ENCODE results near the gene ARHGEF7. TPM values are rescaled to one million over a fixed set of nuclear protein-coding genes. Genes with fewer than 3 reads are reported as not detected.
A peak's percentile ranks its signal among the peaks of the same experiment; 100 is the strongest.

ARHGEF7 gene
- total RNA-seq, 1 donor from 2014 or later: 57.5 TPM

DNA sequence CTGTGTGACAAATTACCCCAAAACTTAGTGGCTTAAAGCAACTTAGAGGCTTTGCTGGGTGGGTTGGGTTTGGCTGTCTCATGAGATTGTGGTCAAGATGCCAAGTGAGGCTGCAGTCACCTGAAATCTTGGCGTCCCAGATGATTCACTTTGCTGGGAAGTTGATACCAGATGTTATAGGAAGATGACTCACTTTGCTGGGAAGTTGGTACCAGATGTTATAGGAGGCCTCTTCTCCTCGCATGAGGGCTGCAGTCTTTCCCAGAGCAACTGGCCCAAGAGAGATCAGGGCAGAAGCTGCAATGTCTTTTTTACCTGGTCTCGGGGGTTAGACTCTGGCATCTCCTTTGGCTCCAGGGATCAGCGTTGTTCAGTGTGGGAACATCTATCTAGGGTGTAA lies 222.1 kb downstream of the ARHGEF7 start:
- no peak overlapping the region for H3K27ac ChIP-seq
- no peaks in the 10 kb centered on the region for H3K4me1 ChIP-seq
- no peak overlapping the region for H3K4me3 ChIP-seq
- H3K36me3 ChIP-seq: no peaks in the 10 kb centered on the region
- intact Hi-C loops (cut with DNase I): no loop called here
- TF ChIP-seq POLR2A (IDR thresholded peaks at IDR 0.05) (no peak), POLR2AphosphoS5 (IDR thresholded peaks at IDR 0.05; ENCODE audit: insufficient read depth in 1 of 2, low read depth in 1 of 2) (no peak)
- TF ChIP-seq, protein P1, sequence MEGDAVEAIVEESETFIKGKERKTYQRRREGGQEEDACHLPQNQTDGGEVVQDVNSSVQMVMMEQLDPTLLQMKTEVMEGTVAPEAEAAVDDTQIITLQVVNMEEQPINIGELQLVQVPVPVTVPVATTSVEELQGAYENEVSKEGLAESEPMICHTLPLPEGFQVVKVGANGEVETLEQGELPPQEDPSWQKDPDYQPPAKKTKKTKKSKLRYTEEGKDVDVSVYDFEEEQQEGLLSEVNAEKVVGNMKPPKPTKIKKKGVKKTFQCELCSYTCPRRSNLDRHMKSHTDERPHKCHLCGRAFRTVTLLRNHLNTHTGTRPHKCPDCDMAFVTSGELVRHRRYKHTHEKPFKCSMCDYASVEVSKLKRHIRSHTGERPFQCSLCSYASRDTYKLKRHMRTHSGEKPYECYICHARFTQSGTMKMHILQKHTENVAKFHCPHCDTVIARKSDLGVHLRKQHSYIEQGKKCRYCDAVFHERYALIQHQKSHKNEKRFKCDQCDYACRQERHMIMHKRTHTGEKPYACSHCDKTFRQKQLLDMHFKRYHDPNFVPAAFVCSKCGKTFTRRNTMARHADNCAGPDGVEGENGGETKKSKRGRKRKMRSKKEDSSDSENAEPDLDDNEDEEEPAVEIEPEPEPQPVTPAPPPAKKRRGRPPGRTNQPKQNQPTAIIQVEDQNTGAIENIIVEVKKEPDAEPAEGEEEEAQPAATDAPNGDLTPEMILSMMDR (IDR thresholded peaks at IDR 0.05): no peak
- H3K27me3 ChIP-seq: no peaks in the 10 kb centered on the region
- peak; percentile 20 to 55 for DNase-seq (ENCODE audit: extremely low spot score in 2 of 2)
- H3K9me3 ChIP-seq: no peaks in the 10 kb centered on the region

DNA sequence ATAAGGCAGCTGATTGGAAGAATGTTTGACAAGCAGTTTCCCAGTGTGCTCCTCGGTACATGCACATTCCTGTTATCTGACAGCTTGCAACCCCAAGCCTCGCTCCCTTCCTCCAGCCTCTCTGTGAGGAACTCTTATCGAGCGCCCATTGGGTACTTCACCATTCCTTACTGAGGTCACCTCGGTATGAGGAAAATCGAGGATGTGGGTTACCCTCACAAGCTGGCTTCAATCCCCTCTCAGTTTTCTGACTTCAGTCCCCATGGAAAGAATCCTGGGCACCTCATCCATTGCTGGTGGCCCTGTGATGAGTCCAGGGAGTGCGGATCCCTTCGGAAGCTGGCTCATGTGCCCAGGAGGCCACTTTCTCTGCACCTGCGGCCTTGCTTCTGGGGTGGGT lies 222.6 kb downstream of the ARHGEF7 start:
- DNase-seq (ENCODE audit: extremely low spot score in 2 of 2): peak; percentile 58 to 62
- TF ChIP-seq POLR2AphosphoS5 (IDR thresholded peaks at IDR 0.05; ENCODE audit: insufficient read depth in 1 of 2, low read depth in 1 of 2) (no peak), POLR2A (IDR thresholded peaks at IDR 0.05) (no peak)
- TF ChIP-seq, protein P1 (IDR thresholded peaks at IDR 0.05): no peak
- no peaks in the 10 kb centered on the region for H3K36me3 ChIP-seq
- intact Hi-C loops (cut with DNase I): no loop called here
- H3K9me3 ChIP-seq: no peaks in the 10 kb centered on the region
- no peak overlapping the region for H3K27ac ChIP-seq
- H3K4me3 ChIP-seq: no peak overlapping the region
- H3K4me1 ChIP-seq: no peaks in the 10 kb centered on the region
- no peaks in the 10 kb centered on the region for H3K27me3 ChIP-seq

DNA sequence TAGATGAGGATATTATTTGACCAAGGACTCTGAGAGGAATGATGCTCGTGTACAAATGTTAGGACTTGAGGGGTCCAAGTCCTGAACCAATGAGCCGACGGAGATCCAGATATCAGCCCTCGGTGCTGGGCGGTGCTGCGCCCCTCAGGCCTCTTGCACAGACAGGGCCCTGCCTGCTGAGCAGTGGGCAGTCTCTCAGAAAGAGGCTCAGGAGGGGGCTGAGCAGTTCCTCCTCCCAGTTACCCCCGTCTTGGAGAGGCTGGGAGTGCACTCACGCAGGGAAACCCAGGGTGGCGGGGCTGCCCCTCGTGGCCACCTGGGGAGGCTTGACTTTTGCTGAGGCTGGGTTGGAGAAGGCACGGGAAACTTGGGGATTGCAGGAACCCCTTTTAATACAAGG lies 223.7 kb downstream of the ARHGEF7 start:
- Histone ChIP-seq H3K36me3 (no peaks in the 10 kb centered on the region), H3K27ac (no peak overlapping the region), H3K4me3 (no peak overlapping the region), H3K9me3 (no peaks in the 10 kb centered on the region), H3K4me1 (no peaks in the 10 kb centered on the region), H3K27me3 (no peaks in the 10 kb centered on the region)
- TF ChIP-seq POLR2AphosphoS5 (IDR thresholded peaks at IDR 0.05; ENCODE audit: insufficient read depth in 1 of 2, low read depth in 1 of 2): no peak
- TF ChIP-seq POLR2A (IDR thresholded peaks at IDR 0.05): no peak
- TF ChIP-seq, protein P1 (IDR thresholded peaks at IDR 0.05): no peak
- DNase-seq (ENCODE audit: extremely low spot score in 2 of 2): peak in 1 of 2 donors; percentile 40
- intact Hi-C loops (cut with DNase I): no loop called here

DNA sequence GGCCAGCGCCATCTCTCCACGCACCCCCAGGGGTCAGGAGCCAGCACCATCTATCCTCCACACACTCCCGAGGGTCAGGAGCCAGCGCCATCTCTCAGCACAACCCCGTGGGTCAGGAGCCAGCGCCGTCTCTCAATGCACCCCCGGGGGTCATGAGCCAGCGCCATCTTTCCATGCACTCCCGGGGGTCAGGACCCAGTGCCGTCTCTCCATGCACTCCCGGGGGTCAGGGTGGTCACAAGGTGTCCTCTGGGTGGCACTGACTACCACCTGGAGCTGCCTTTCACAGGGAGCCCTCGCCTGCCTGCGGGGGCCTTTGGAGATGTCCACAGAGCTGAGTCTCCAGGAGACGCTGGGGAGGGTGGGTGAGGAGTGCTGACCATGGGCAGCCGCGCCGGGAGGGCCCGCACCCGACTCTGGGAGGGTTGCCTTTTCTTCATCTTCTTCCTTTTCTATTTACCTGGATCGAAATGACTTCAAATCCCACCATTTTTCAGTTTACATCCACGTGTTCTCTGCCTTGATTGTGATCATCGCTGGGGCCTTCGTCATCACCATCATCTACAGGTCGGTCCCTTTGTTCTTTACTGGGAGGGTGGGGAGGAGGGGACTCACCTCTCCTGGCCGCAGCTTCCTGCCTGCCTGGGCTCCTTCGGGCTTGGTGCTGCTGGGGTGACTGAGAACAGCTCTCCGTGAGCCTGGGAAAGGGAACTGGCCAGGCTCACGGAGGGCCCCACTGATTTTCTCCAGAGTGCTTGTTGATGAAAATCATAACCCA lies 224.4 kb downstream of the ARHGEF7 start:
- H3K27me3 ChIP-seq: no peaks in the 10 kb centered on the region
- H3K36me3 ChIP-seq: no peaks in the 10 kb centered on the region
- no peak overlapping the region for H3K4me3 ChIP-seq
- H3K4me1 ChIP-seq: no peaks in the 10 kb centered on the region
- DNase-seq (ENCODE audit: extremely low spot score in 2 of 2): peak; percentile 78 to 89
- TF ChIP-seq, protein P1 (IDR thresholded peaks at IDR 0.05): no peak
- TF ChIP-seq POLR2A (IDR thresholded peaks at IDR 0.05) (no peak), POLR2AphosphoS5 (IDR thresholded peaks at IDR 0.05; ENCODE audit: insufficient read depth in 1 of 2, low read depth in 1 of 2) (no peak)
- H3K27ac ChIP-seq: no peak overlapping the region
- no peaks in the 10 kb centered on the region for H3K9me3 ChIP-seq
- intact Hi-C loops (cut with DNase I): no loop called here

DNA sequence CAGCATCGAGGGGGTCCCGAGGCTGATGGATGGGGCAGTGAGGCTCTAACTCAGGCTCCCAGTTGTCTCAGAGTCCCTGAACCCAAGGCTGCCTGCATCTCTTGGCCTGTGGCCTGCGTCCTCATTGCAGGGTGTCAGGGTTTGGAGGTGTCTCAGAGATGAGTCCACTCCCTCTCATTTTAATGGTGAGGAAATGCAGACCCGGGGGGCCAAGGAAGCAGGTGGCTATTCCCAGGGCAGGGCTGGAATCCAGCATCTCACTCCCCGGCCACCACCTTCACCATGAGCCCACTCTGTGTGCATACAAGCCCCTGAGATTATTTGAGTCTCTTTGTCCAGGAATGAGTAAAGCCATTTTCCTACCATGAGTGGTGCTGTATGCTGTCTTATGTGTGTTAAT lies 226.8 kb downstream of the ARHGEF7 start:
- no peak overlapping the region for H3K4me3 ChIP-seq
- intact Hi-C loops (cut with DNase I): no loop called here
- no peaks in the 10 kb centered on the region for H3K36me3 ChIP-seq
- DNase-seq (ENCODE audit: extremely low spot score in 2 of 2): peak; percentile 55 to 76
- H3K4me1 ChIP-seq: no peaks in the 10 kb centered on the region
- H3K27me3 ChIP-seq: no peaks in the 10 kb centered on the region
- no peak overlapping the region for H3K27ac ChIP-seq
- no peaks in the 10 kb centered on the region for H3K9me3 ChIP-seq
- TF ChIP-seq POLR2A (IDR thresholded peaks at IDR 0.05) (no peak), POLR2AphosphoS5 (IDR thresholded peaks at IDR 0.05; ENCODE audit: insufficient read depth in 1 of 2, low read depth in 1 of 2) (no peak)
- TF ChIP-seq, protein P1 (IDR thresholded peaks at IDR 0.05): no peak

Data from vagina (tissue), 2 donors.